ENCODE data around the gene SEMA5B.

The SEMA5B gene

GRCh38 chr3:123039178-123039577, 11.6 kb upstream of the SEMA5B start:
- ChIA-PET POLR2A (no interaction called here), CTCF (interaction anchor here (3.1 kb wide), 1 partner anchor 11 kb away, joined by 14 read pairs; the partner anchor contains the start of gene SEMA5B)
- no peak for TF ChIP-seq CTCF (IDR thresholded peaks at IDR 0.05; ENCODE audit: control extremely low read depth, extremely low read depth, low read depth, missing control alignments)
- DNase-seq (ENCODE audit: extremely low spot score) = no peak

- no peak for DNase-seq (ENCODE audit: extremely low spot score)
- TF ChIP-seq CTCF (IDR thresholded peaks at IDR 0.05; ENCODE audit: control extremely low read depth, extremely low read depth, low read depth, missing control alignments) = no peak
- ChIA-PET CTCF (interaction anchor here (1.2 to 3.1 kb wide), 3 partner anchors 10 to 24 kb away, joined by 3 to 14 read pairs (median 4); partner anchors contain the start of gene SEMA5B), POLR2A (no interaction called here)
Measured at GRCh38 chr3:123038751-123039150, 11.2 kb upstream of the SEMA5B start.

- ChIA-PET CTCF (interaction anchor here (3.1 kb wide), 1 partner anchor 9 kb away, joined by 14 read pairs; the partner anchor contains the start of gene SEMA5B), POLR2A (no interaction called here)
- no peak for DNase-seq (ENCODE audit: extremely low spot score)
- TF ChIP-seq CTCF (IDR thresholded peaks at IDR 0.05; ENCODE audit: control extremely low read depth, extremely low read depth, low read depth, missing control alignments) = no peak
Measured at GRCh38 chr3:123037015-123037375, 9.4 kb upstream of the SEMA5B start.

- no peak for TF ChIP-seq CTCF (IDR thresholded peaks at IDR 0.05; ENCODE audit: control extremely low read depth, extremely low read depth, low read depth, missing control alignments)
- ChIA-PET CTCF (interaction anchor here (3.1 kb wide), 1 partner anchor 8 kb away, joined by 14 read pairs; the partner anchor contains the start of gene SEMA5B), POLR2A (no interaction called here)
- DNase-seq (ENCODE audit: extremely low spot score) = no peak
Measured at GRCh38 chr3:123036352-123037014, 8.9 kb upstream of the SEMA5B start.

GRCh38 chr3:123034996-123035395, 7.4 kb upstream of the SEMA5B start:
- CTCF ChIA-PET = interaction anchor here (1.0 kb wide), 1 partner anchor 92 kb away, joined by 3 read pairs; no protein-coding TSS in a partner anchor
- TF ChIP-seq CTCF (IDR thresholded peaks at IDR 0.05; ENCODE audit: control extremely low read depth, extremely low read depth, low read depth, missing control alignments) = no peak
- no peak for DNase-seq (ENCODE audit: extremely low spot score)
- POLR2A ChIA-PET = no interaction called here

- ChIA-PET CTCF (no interaction called here), POLR2A (no interaction called here)
- TF ChIP-seq CTCF (IDR thresholded peaks at IDR 0.05; ENCODE audit: control extremely low read depth, extremely low read depth, low read depth, missing control alignments) = no peak
- no peak for DNase-seq (ENCODE audit: extremely low spot score)
Measured at GRCh38 chr3:123034120-123034519, 6.6 kb upstream of the SEMA5B start.

All from GM10248 (cell line).